K562 (cell line): Measurements from ENCODE around the gene TPRG1L. TPM values are rescaled to one million over a fixed set of nuclear protein-coding genes. Genes with fewer than 3 reads are reported as not detected.

Source experiments
- ARNT ChIP-seq, 2 experiments: fragments of 450-650 bp; IDR thresholded peaks; 2 replicates each; pipeline ENCODE4 v1.6.1; 2016; ENCODE audit warnings: mild to moderate bottlenecking in 1 of 2
- ATF7 ChIP-seq: fragments of 450-650 bp; IDR thresholded peaks from 2 replicates; pipeline ENCODE4 v1.7.1; 2014; ENCODE audit warnings: mild to moderate bottlenecking, moderate library complexity
- CHCHD3 ChIP-seq: fragments of 250-450 bp; sonication (Bioruptor Pico); IDR thresholded peaks from 2 replicates; pipeline ENCODE4 v2.1.2; 2022; ENCODE audit warnings: mild to moderate bottlenecking
- CXXC5 ChIP-seq: fragments of 250-450 bp; sonication (Bioruptor Pico); IDR thresholded peaks from 2 replicates; pipeline ENCODE4 v1.8.0; 2022; ENCODE audit warnings: inconsistent platforms, mild to moderate bottlenecking, moderate library complexity
- ELK3 ChIP-seq: fragments of 450-650 bp; formaldehyde crosslinking; IDR thresholded peaks from 2 replicates; pipeline ENCODE4 v1.4.0; 2020; ENCODE audit warnings: mild to moderate bottlenecking
- LARP7 ChIP-seq: fragments of 450-650 bp; IDR thresholded peaks from 2 replicates; pipeline ENCODE4 v1.6.1; 2016
- LEF1 ChIP-seq: fragments of 450-650 bp; IDR thresholded peaks from 2 replicates; pipeline ENCODE4 v1.6.1; 2016; ENCODE audit warnings: mild to moderate bottlenecking
- NCOA1 ChIP-seq: fragments of 450-650 bp; IDR thresholded peaks from 2 replicates; pipeline ENCODE4 v1.6.1; 2016; ENCODE audit warnings: low read depth
- NR2F6 ChIP-seq: fragments of 450-650 bp; formaldehyde crosslinking; IDR thresholded peaks from 2 replicates; pipeline ENCODE4 v1.4.0; 2020; ENCODE audit warnings: mild to moderate bottlenecking
- PRPF4 ChIP-seq: fragments of 200-400 bp; formaldehyde crosslinking; IDR thresholded peaks from one replicate; pipeline ENCODE4 v1.6.1; 2017; ENCODE audit warnings: low read length, low read depth, mild to moderate bottlenecking; ENCODE audit not compliant: insufficient read depth, poor library complexity, severe bottlenecking
- SRSF9 ChIP-seq: fragments of 200-400 bp; formaldehyde crosslinking; IDR thresholded peaks from 2 replicates; pipeline ENCODE4 v1.6.1; 2017; ENCODE audit warnings: low read depth, low read length, borderline replicate concordance
- TAF7 ChIP-seq: fragments of 450-650 bp; IDR thresholded peaks from 2 replicates; pipeline ENCODE4 v1.6.1; 2016; ENCODE audit warnings: missing genetic modification characterization, missing compliant biosample characterization
- TCFL5 ChIP-seq: fragments of 250-450 bp; sonication (Bioruptor Pico); conservative IDR thresholded peaks from 2 replicates; pipeline ENCODE4 v1.6.1; 2021; ENCODE audit warnings: mild to moderate bottlenecking, moderate library complexity, matching md5 sums
- TOE1 ChIP-seq, 2 experiments: fragments of 450-650 bp in 1 of 2; sonication (generic) in 1 of 2; formaldehyde crosslinking in 1 of 2; IDR thresholded peaks; 2 replicates each; pipeline versions ENCODE4 v1.7.1 to v1.8.0; 2016 to 2022; ENCODE audit warnings: borderline replicate concordance in 2 of 2, mild to moderate bottlenecking in 2 of 2, antibody characterized with exemption in 1 of 2, inconsistent platforms in 1 of 2, low read depth in 1 of 2, missing genetic modification reagents in 1 of 2, moderate library complexity in 1 of 2
- YY1 ChIP-seq, 3 experiments: IDR thresholded peaks; 2 replicates each; pipeline ENCODE4 v1.6.1; 2011; ENCODE audit warnings: low read length in 2 of 3, mild to moderate bottlenecking in 2 of 3, moderate library complexity in 2 of 3, borderline replicate concordance in 1 of 3, control low read depth in 1 of 3, low read depth in 1 of 3; ENCODE audit not compliant: insufficient read depth in 3 of 3, insufficient replicate concordance in 2 of 3, control insufficient read depth in 1 of 3, insufficient read length in 1 of 3; ENCODE audit errors: extremely low read depth in 1 of 3
- ZEB2 ChIP-seq: fragments of 450-650 bp; IDR thresholded peaks from 2 replicates; pipeline ENCODE4 v1.6.1; 2016
- ZNF174 ChIP-seq: fragments of 250-450 bp; sonication (Bioruptor Pico); IDR thresholded peaks from 2 replicates; pipeline ENCODE4 v1.4.0; 2020; ENCODE audit warnings: mild to moderate bottlenecking
- ZNF740 ChIP-seq, 3 experiments: fragments of 200-800 bp in 1 of 3; sonication (Bioruptor generic) in 1 of 3; sonication (generic) in 1 of 3; formaldehyde crosslinking in 1 of 3; IDR thresholded peaks; 2 replicates each; pipeline versions ENCODE4 v1.6.1 to v1.8.0; 2016 to 2022; ENCODE audit warnings: mild to moderate bottlenecking in 2 of 3, missing compliant biosample characterization in 2 of 3, missing genetic modification characterization in 2 of 3, missing genetic modification reagents in 1 of 3
- polyA plus RNA-seq, 8 experiments: library from polyadenylated mRNA; depleted of rRNA in 4 of 8; stranded (reverse) in 5 of 8; unstranded in 3 of 8; fragments of >200 nt; fragmentation: Nextera tagmentation in 2 of 8; fragmentation: Illumina TruSeq in 1 of 8; extraction: Ambion mirVana in 2 of 8; extraction: Trizol in 1 of 8; gene quantifications; 2 replicates each; pipeline versions ENCODE4 v1.2.1 to v1.2.3, GENCODE V29; 2011 to 2014; ENCODE audit warnings: inconsistent platforms in 1 of 8, missing spikeins in 1 of 8
- total RNA-seq, 7 experiments: library from RNA; depleted of rRNA in 6 of 7; stranded (reverse); fragments of >200 nt in 6 of 7; fragmentation: Illumina TruSeq in 2 of 7; extraction: Trizol in 2 of 7; gene quantifications; 2 replicates each; pipeline versions ENCODE4 v1.2.1 to v1.2.3, GENCODE V29; 2011 to 2021; ENCODE audit warnings: low replicate concordance in 1 of 7
- TF ChIP-seq, protein P1 (sequence below): fragments of 450-650 bp; IDR thresholded peaks from 2 replicates; pipeline ENCODE4 v1.6.1; 2017; ENCODE audit warnings: mild to moderate bottlenecking, moderate library complexity
- TF ChIP-seq, protein P2 (sequence below), 2 experiments: fragments of 450-650 bp; IDR thresholded peaks; 2 replicates each; pipeline ENCODE4 v1.6.1; 2016

TPRG1L gene
- total and polyA plus RNA-seq, 9 of the 15 experiments (the other 6 are each of a cell fraction or from before 2014, with no cell fraction given), result 1.6 to 11.0 (median 6.2) TPM

- TF ChIP-seq, protein P1, sequence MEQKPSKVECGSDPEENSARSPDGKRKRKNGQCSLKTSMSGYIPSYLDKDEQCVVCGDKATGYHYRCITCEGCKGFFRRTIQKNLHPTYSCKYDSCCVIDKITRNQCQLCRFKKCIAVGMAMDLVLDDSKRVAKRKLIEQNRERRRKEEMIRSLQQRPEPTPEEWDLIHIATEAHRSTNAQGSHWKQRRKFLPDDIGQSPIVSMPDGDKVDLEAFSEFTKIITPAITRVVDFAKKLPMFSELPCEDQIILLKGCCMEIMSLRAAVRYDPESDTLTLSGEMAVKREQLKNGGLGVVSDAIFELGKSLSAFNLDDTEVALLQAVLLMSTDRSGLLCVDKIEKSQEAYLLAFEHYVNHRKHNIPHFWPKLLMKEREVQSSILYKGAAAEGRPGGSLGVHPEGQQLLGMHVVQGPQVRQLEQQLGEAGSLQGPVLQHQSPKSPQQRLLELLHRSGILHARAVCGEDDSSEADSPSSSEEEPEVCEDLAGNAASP, result no peak
- TF ChIP-seq NCOA1, result no peak
- no peak for TF ChIP-seq CHCHD3
- no peak for TF ChIP-seq TCFL5 (CRISPR knock-in tag)
- no peak for TF ChIP-seq ELK3 (CRISPR knock-in tag)
- TF ChIP-seq TAF7 (tag), result no peak
- no peak for TF ChIP-seq ZNF174 (CRISPR knock-in tag)
- peak; percentile 79 for TF ChIP-seq TOE1 (IDR thresholded peaks at IDR 0.05; ENCODE audit: borderline replicate concordance)
- no peak for TF ChIP-seq TOE1 (CRISPR knock-in tag; IDR thresholded peaks at IDR 0.05; ENCODE audit: borderline replicate concordance, low read depth)
- TF ChIP-seq CXXC5, result peak; percentile 90
- TF ChIP-seq ATF7, result peak; percentile 83
- no peak for TF ChIP-seq LEF1
- no peak for TF ChIP-seq NR2F6 (CRISPR knock-in tag)
- TF ChIP-seq SRSF9, result no peak
- TF ChIP-seq, protein P2, sequence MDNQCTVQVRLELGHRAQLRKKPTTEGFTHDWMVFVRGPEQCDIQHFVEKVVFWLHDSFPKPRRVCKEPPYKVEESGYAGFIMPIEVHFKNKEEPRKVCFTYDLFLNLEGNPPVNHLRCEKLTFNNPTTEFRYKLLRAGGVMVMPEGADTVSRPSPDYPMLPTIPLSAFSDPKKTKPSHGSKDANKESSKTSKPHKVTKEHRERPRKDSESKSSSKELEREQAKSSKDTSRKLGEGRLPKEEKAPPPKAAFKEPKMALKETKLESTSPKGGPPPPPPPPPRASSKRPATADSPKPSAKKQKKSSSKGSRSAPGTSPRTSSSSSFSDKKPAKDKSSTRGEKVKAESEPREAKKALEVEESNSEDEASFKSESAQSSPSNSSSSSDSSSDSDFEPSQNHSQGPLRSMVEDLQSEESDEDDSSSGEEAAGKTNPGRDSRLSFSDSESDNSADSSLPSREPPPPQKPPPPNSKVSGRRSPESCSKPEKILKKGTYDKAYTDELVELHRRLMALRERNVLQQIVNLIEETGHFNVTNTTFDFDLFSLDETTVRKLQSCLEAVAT (IDR thresholded peaks at IDR 0.05), result no peak
- TF ChIP-seq PRPF4, result no peak
- TF ChIP-seq YY1 (IDR thresholded peaks at IDR 0.05; ENCODE audit: borderline replicate concordance in 1 of 3, control insufficient read depth in 1 of 3, extremely low read depth in 1 of 3, insufficient read depth in 3 of 3, insufficient read length in 1 of 3, insufficient replicate concordance in 2 of 3, low read depth in 1 of 3, low read length in 2 of 3), result no peak
- no peak for TF ChIP-seq ZNF740 (CRISPR knock-in tag; IDR thresholded peaks at IDR 0.05)
- no peak for TF ChIP-seq ZNF740 (tag; IDR thresholded peaks at IDR 0.05)
- no peak for TF ChIP-seq ARNT (IDR thresholded peaks at IDR 0.05)
- no peak for TF ChIP-seq LARP7
- TF ChIP-seq ZEB2, result no peak
These were observed at the start of gene TPRG1L (continued) for GRCh38 chr1:3624200-3625136.
